WTC11 (cell line): ENCODE measurements around the gene GTPBP3. TPM values are rescaled to one million over a fixed set of nuclear protein-coding genes. Genes with fewer than 3 reads are reported as not detected.

ENCODE experiments used
- ARID4B ChIP-seq: sonication (generic); formaldehyde crosslinking; IDR thresholded peaks from 2 replicates; pipeline ENCODE4 v1.8.0; 2023; ENCODE audit warnings: missing genetic modification reagents, mild to moderate bottlenecking, borderline replicate concordance
- ATF6 ChIP-seq: sonication (generic); formaldehyde crosslinking; IDR thresholded peaks from 2 replicates; pipeline ENCODE4 v1.8.1; 2023; ENCODE audit warnings: mild to moderate bottlenecking, missing genetic modification reagents
- ELF4 ChIP-seq: sonication (generic); formaldehyde crosslinking; IDR thresholded peaks from 2 replicates; pipeline ENCODE4 v1.8.1; 2022; ENCODE audit warnings: low read depth, mild to moderate bottlenecking, moderate library complexity, missing genetic modification reagents
- EMX1 ChIP-seq: fragments of 250-450 bp; sonication (Bioruptor Pico); IDR thresholded peaks from 2 replicates; pipeline ENCODE4 v1.8.0; 2021; ENCODE audit warnings: mild to moderate bottlenecking
- ERG ChIP-seq: fragments of 250-450 bp; sonication (Bioruptor Pico); IDR thresholded peaks from 2 replicates; pipeline ENCODE4 v1.8.0; 2021; ENCODE audit warnings: mild to moderate bottlenecking
- ESRRA ChIP-seq: sonication (generic); formaldehyde crosslinking; IDR thresholded peaks from 2 replicates; pipeline ENCODE4 v1.8.1; 2022; ENCODE audit warnings: mild to moderate bottlenecking, missing genetic modification reagents, borderline replicate concordance
- JUN ChIP-seq: sonication (generic); formaldehyde crosslinking; IDR thresholded peaks from 2 replicates; pipeline ENCODE4 v1.8.0; 2023; ENCODE audit warnings: mild to moderate bottlenecking, missing genetic modification reagents
- MXD4 ChIP-seq: fragments of 250-450 bp; sonication (Bioruptor Pico); IDR thresholded peaks from 2 replicates; pipeline ENCODE4 v1.8.0; 2021; ENCODE audit warnings: mild to moderate bottlenecking, moderate library complexity, borderline replicate concordance
- MYBL2 ChIP-seq: sonication (generic); formaldehyde crosslinking; IDR thresholded peaks from 2 replicates; pipeline ENCODE4 v1.8.1; 2023; ENCODE audit warnings: mild to moderate bottlenecking, moderate library complexity, missing genetic modification reagents
- NFYB ChIP-seq: sonication (generic); formaldehyde crosslinking; conservative IDR thresholded peaks from 2 replicates; pipeline ENCODE4 v1.8.0; 2022; ENCODE audit warnings: low read depth, missing genetic modification reagents
- NR1H2 ChIP-seq: sonication (generic); formaldehyde crosslinking; IDR thresholded peaks from 2 replicates; pipeline ENCODE4 v1.9.0; 2021; ENCODE audit warnings: mild to moderate bottlenecking, moderate library complexity, missing genetic modification reagents
- RELA ChIP-seq: sonication (generic); formaldehyde crosslinking; IDR thresholded peaks from 2 replicates; pipeline ENCODE4 v1.8.1; 2022; ENCODE audit warnings: missing genetic modification reagents, mild to moderate bottlenecking, borderline replicate concordance
- RORB ChIP-seq: fragments of 250-450 bp; sonication (Bioruptor Pico); IDR thresholded peaks from 2 replicates; pipeline ENCODE4 v1.9.0; 2021; ENCODE audit warnings: mild to moderate bottlenecking
- SMAD4 ChIP-seq: sonication (generic); formaldehyde crosslinking; IDR thresholded peaks from 2 replicates; pipeline ENCODE4 v1.8.0; 2022; ENCODE audit warnings: mild to moderate bottlenecking, missing genetic modification reagents
- ZBTB21 ChIP-seq: sonication (generic); formaldehyde crosslinking; IDR thresholded peaks from 2 replicates; pipeline ENCODE4 v1.8.1; 2023; ENCODE audit warnings: mild to moderate bottlenecking, missing genetic modification reagents, borderline replicate concordance
- ZNF281 ChIP-seq: sonication (generic); formaldehyde crosslinking; IDR thresholded peaks from 2 replicates; pipeline ENCODE4 v1.8.0; 2023; ENCODE audit warnings: mild to moderate bottlenecking, missing genetic modification reagents
- ZNF396 ChIP-seq: fragments of 250-450 bp; sonication (Bioruptor Pico); IDR thresholded peaks from 2 replicates; pipeline ENCODE4 v1.8.0; 2021; ENCODE audit warnings: mild to moderate bottlenecking, moderate library complexity, borderline replicate concordance
- ZNF423 ChIP-seq: fragments of 250-450 bp; sonication (Bioruptor Pico); IDR thresholded peaks from 2 replicates; pipeline ENCODE4 v2.1.2; 2022; ENCODE audit warnings: mild to moderate bottlenecking, moderate library complexity
- total RNA-seq: library from RNA; stranded (reverse); gene quantifications from 3 replicates; pipeline ENCODE4 v1.2.3, GENCODE V29; 2021
- TF ChIP-seq, protein P1 (sequence below): sonication (generic); formaldehyde crosslinking; IDR thresholded peaks from 2 replicates; pipeline ENCODE4 v1.8.0; 2022; ENCODE audit warnings: mild to moderate bottlenecking, missing genetic modification reagents
- TF ChIP-seq, protein P2 (sequence below): fragments of 250-450 bp; sonication (Bioruptor Pico); IDR thresholded peaks from 2 replicates; pipeline ENCODE4 v1.9.0; 2021; ENCODE audit warnings: mild to moderate bottlenecking, borderline replicate concordance

The GTPBP3 gene
- total RNA-seq, 1 experiment from 2014 or later: 93.0 TPM

- TF ChIP-seq, protein P1, sequence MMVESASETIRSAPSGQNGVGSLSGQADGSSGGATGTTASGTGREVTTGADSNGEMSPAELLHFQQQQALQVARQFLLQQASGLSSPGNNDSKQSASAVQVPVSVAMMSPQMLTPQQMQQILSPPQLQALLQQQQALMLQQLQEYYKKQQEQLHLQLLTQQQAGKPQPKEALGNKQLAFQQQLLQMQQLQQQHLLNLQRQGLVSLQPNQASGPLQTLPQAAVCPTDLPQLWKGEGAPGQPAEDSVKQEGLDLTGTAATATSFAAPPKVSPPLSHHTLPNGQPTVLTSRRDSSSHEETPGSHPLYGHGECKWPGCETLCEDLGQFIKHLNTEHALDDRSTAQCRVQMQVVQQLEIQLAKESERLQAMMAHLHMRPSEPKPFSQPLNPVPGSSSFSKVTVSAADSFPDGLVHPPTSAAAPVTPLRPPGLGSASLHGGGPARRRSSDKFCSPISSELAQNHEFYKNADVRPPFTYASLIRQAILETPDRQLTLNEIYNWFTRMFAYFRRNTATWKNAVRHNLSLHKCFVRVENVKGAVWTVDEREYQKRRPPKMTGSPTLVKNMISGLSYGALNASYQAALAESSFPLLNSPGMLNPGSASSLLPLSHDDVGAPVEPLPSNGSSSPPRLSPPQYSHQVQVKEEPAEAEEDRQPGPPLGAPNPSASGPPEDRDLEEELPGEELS (CRISPR knock-in tag): peak; percentile 95
- no peak for TF ChIP-seq RORB
- TF ChIP-seq JUN (CRISPR knock-in tag): no peak; the same call in 1 of the 2 replicates
- TF ChIP-seq MYBL2 (CRISPR knock-in tag): peak; percentile 36; the same call in 1 of the 2 replicates
- no peak for TF ChIP-seq NR1H2 (CRISPR knock-in tag)
- TF ChIP-seq ZBTB21: no peak; the same call in 1 of the 2 replicates
- TF ChIP-seq ZNF423 (CRISPR knock-in tag): no peak
- TF ChIP-seq, protein P2, sequence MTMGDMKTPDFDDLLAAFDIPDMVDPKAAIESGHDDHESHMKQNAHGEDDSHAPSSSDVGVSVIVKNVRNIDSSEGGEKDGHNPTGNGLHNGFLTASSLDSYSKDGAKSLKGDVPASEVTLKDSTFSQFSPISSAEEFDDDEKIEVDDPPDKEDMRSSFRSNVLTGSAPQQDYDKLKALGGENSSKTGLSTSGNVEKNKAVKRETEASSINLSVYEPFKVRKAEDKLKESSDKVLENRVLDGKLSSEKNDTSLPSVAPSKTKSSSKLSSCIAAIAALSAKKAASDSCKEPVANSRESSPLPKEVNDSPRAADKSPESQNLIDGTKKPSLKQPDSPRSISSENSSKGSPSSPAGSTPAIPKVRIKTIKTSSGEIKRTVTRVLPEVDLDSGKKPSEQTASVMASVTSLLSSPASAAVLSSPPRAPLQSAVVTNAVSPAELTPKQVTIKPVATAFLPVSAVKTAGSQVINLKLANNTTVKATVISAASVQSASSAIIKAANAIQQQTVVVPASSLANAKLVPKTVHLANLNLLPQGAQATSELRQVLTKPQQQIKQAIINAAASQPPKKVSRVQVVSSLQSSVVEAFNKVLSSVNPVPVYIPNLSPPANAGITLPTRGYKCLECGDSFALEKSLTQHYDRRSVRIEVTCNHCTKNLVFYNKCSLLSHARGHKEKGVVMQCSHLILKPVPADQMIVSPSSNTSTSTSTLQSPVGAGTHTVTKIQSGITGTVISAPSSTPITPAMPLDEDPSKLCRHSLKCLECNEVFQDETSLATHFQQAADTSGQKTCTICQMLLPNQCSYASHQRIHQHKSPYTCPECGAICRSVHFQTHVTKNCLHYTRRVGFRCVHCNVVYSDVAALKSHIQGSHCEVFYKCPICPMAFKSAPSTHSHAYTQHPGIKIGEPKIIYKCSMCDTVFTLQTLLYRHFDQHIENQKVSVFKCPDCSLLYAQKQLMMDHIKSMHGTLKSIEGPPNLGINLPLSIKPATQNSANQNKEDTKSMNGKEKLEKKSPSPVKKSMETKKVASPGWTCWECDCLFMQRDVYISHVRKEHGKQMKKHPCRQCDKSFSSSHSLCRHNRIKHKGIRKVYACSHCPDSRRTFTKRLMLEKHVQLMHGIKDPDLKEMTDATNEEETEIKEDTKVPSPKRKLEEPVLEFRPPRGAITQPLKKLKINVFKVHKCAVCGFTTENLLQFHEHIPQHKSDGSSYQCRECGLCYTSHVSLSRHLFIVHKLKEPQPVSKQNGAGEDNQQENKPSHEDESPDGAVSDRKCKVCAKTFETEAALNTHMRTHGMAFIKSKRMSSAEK (CRISPR knock-in tag): 0 out of 2 replicates have a peak, but pooled peaks have one; percentile 29
- TF ChIP-seq ATF6 (CRISPR knock-in tag): no peak
- TF ChIP-seq ZNF281 (CRISPR knock-in tag): peak; percentile 74; the same call in 1 of the 2 replicates
- no peak for TF ChIP-seq RELA (CRISPR knock-in tag)
- TF ChIP-seq MXD4 (CRISPR knock-in tag): no peak
- TF ChIP-seq ESRRA (CRISPR knock-in tag): no peak; the same call in 1 of the 2 replicates
- TF ChIP-seq ERG (CRISPR knock-in tag): no peak
- TF ChIP-seq SMAD4 (CRISPR knock-in tag): no peak
- TF ChIP-seq NFYB: 0 out of 2 replicates have a peak, but pooled peaks have one; percentile 23
- TF ChIP-seq ARID4B: no peak; the same call in 1 of the 2 replicates
- TF ChIP-seq ZNF396 (CRISPR knock-in tag): no peak
- no peak for TF ChIP-seq ELF4
- TF ChIP-seq EMX1: no peak
Measured at GRCh38 chr19:17328517-17329365, 8.6 kb upstream of the GTPBP3 start (continued).
